GM13976 (cell line): Measurements from ENCODE around the gene ELOB.

Experiments
- DNase-seq: peaks from one replicate; pipeline ENCODE4 v3.0.0; 2012; ENCODE audit warnings: low spot score
- CTCF ChIP-seq: IDR thresholded peaks from 2 replicates; pipeline ENCODE4 v1.5.1; 2012; ENCODE audit warnings: borderline replicate concordance, mild to moderate bottlenecking; ENCODE audit not compliant: insufficient read depth; ENCODE audit errors: extremely low read depth, missing control alignments, control extremely low read depth
- in situ Hi-C: fragments of 300-500 bp; cut with MboI; formaldehyde crosslinking; loops from one replicate; pipeline ENCODE4 v1.12.0; 2022; ENCODE audit warnings: low sequenced_read_pairs, mixed read lengths, inconsistent platforms; ENCODE audit not compliant: unreplicated experiment

Gene ELOB

GRCh38 chr16:2779151-2779920 lies 2.3 kb upstream of the ELOB start:
- no peak for DNase-seq
- in situ Hi-C loops = no loop called here
- no peak for TF ChIP-seq CTCF

GRCh38 chr16:2778630-2778958 lies 1.5 kb upstream of the ELOB start:
- in situ Hi-C loops = no loop called here
- DNase-seq = no peak
- TF ChIP-seq CTCF = no peak

- TF ChIP-seq CTCF = no peak
- no peak for DNase-seq
- in situ Hi-C loops = no loop called here
Observed at GRCh38 chr16:2777903-2778629, 986 bp upstream of the ELOB start.

GRCh38 chr16:2776500-2777139 lies 460 bp downstream of the ELOB start:
- in situ Hi-C loops = no loop called here
- peak; percentile 67 for DNase-seq
- TF ChIP-seq CTCF = no peak

GRCh38 chr16:2775765-2776499 lies 1.1 kb downstream of the ELOB start:
- TF ChIP-seq CTCF = no peak
- in situ Hi-C loops = no loop called here
- no peak for DNase-seq

- no peak for DNase-seq
- no peak for TF ChIP-seq CTCF
- in situ Hi-C loops = no loop called here
Observed at GRCh38 chr16:2775131-2775716, 1.9 kb downstream of the ELOB start.
